Mesenchymal stem cell (in vitro differentiated cells and primary cell): ENCODE data around the gene NOP14.

Source experiments
- DNase-seq: peaks from one replicate; pipeline ENCODE4 v3.0.0-alpha.2; 2013
- H2AFZ ChIP-seq: one replicate; pipeline ENCODE4 v1.6.1; 2013; ENCODE audit warnings: low read depth, mild to moderate bottlenecking, control low read depth, inconsistent platforms, low read length, moderate library complexity
- H2AK5ac ChIP-seq: 2 replicates; pipeline ENCODE4 v1.6.1; 2013; ENCODE audit warnings: low read length, moderate library complexity, mild to moderate bottlenecking, inconsistent platforms; ENCODE audit not compliant: severe bottlenecking
- H2BK120ac ChIP-seq: one replicate; pipeline ENCODE4 v1.6.1; 2013; ENCODE audit warnings: low read depth, mild to moderate bottlenecking, inconsistent platforms, low read length, moderate library complexity
- H2BK12ac ChIP-seq, 2 experiments: one replicate each; pipeline ENCODE4 v1.6.1; 2013; ENCODE audit warnings: inconsistent platforms in 2 of 2, low read length in 2 of 2, mild to moderate bottlenecking in 2 of 2, moderate library complexity in 2 of 2, control low read depth in 1 of 2
- H2BK15ac ChIP-seq: one replicate; pipeline ENCODE4 v1.6.1; 2013; ENCODE audit warnings: mild to moderate bottlenecking, low read depth, inconsistent platforms; ENCODE audit not compliant: poor library complexity, severe bottlenecking
- H2BK5ac ChIP-seq: 2 replicates; pipeline ENCODE4 v1.6.1; 2013; ENCODE audit warnings: low read depth, mild to moderate bottlenecking, low read length, control low read depth, inconsistent platforms; ENCODE audit not compliant: poor library complexity, severe bottlenecking
- H3K14ac ChIP-seq, 2 experiments: one replicate each; pipeline ENCODE4 v1.6.1; 2013; ENCODE audit warnings: inconsistent platforms in 2 of 2, low read length in 2 of 2, control low read depth in 1 of 2, mild to moderate bottlenecking in 1 of 2, moderate library complexity in 1 of 2
- H3K18ac ChIP-seq, 2 experiments: one replicate each; pipeline ENCODE4 v1.6.1; 2013; ENCODE audit warnings: inconsistent platforms in 2 of 2, low read length in 2 of 2, control low read depth in 1 of 2, low read depth in 1 of 2, mild to moderate bottlenecking in 1 of 2
- H3K23ac ChIP-seq, 2 experiments: one replicate each; pipeline ENCODE4 v1.6.1; 2013; ENCODE audit warnings: inconsistent platforms in 2 of 2, low read length in 2 of 2, mild to moderate bottlenecking in 2 of 2, moderate library complexity in 2 of 2, control low read depth in 1 of 2
- H3K27ac ChIP-seq: 2 replicates; pipeline ENCODE4 v1.5.1; 2013; ENCODE audit warnings: mild to moderate bottlenecking, moderate library complexity, low read length, control low read depth, inconsistent platforms; ENCODE audit not compliant: poor library complexity, severe bottlenecking
- H3K27me3 ChIP-seq, 2 experiments: 2 replicates each; pipeline versions ENCODE4 v1.6.1 to v1.7.0; 2013; ENCODE audit warnings: low read length in 2 of 2, mild to moderate bottlenecking in 2 of 2, moderate library complexity in 2 of 2, control low read depth in 1 of 2, inconsistent platforms in 1 of 2; ENCODE audit not compliant: control insufficient read depth in 1 of 2, insufficient read depth in 1 of 2
- H3K36me3 ChIP-seq, 2 experiments: 2 replicates each; pipeline versions ENCODE4 v1.6.1 to v1.7.0; 2013; ENCODE audit warnings: low read length in 2 of 2, control low read depth in 1 of 2, inconsistent platforms in 1 of 2, low read depth in 1 of 2, mild to moderate bottlenecking in 1 of 2; ENCODE audit not compliant: insufficient read depth in 2 of 2, control insufficient read depth in 1 of 2
- H3K4ac ChIP-seq, 2 experiments: one replicate each; pipeline ENCODE4 v1.6.1; 2013; ENCODE audit warnings: inconsistent platforms in 2 of 2, low read length in 2 of 2, mild to moderate bottlenecking in 2 of 2, moderate library complexity in 2 of 2, control low read depth in 1 of 2, low read depth in 1 of 2
- H3K4me1 ChIP-seq: 2 replicates; pipeline ENCODE4 v1.6.1; 2013; ENCODE audit warnings: low read depth, low read length, control low read depth; ENCODE audit not compliant: control insufficient read depth, insufficient read depth
- H3K4me2 ChIP-seq: 2 replicates; pipeline ENCODE4 v1.6.1; 2013; ENCODE audit warnings: low read length, mild to moderate bottlenecking, inconsistent platforms; ENCODE audit not compliant: poor library complexity, severe bottlenecking
- H3K4me3 ChIP-seq, 2 experiments: 2 replicates each; pipeline versions ENCODE4 v1.5.1 to v1.7.0; 2013; ENCODE audit warnings: low read length in 2 of 2, mild to moderate bottlenecking in 2 of 2, control low read depth in 1 of 2, low read depth in 1 of 2; ENCODE audit not compliant: insufficient read depth in 1 of 2
- H3K79me1 ChIP-seq: replicated peaks from 2 replicates; pipeline ENCODE4 v1.6.1; 2013; ENCODE audit warnings: mild to moderate bottlenecking, control low read depth, low read length, inconsistent platforms; ENCODE audit not compliant: poor library complexity, severe bottlenecking
- H3K9ac ChIP-seq: 2 replicates; pipeline ENCODE4 v1.7.0; 2013; ENCODE audit warnings: mild to moderate bottlenecking, low read length, moderate library complexity
- H3K9me3 ChIP-seq: 2 replicates; pipeline ENCODE4 v1.7.0; 2013; ENCODE audit warnings: mild to moderate bottlenecking, low read length; ENCODE audit not compliant: control insufficient read depth
- H4K8ac ChIP-seq: one replicate; pipeline ENCODE4 v1.6.1; 2013; ENCODE audit warnings: inconsistent platforms, mild to moderate bottlenecking, low read length, moderate library complexity
- H4K91ac ChIP-seq: one replicate; pipeline ENCODE4 v1.6.1; 2013; ENCODE audit warnings: mild to moderate bottlenecking, low read length, inconsistent platforms
- WGBS: methylation state at CpG from one replicate; pipeline ENCODE4 v1.1.7; 2013; ENCODE audit warnings: mixed read lengths; 5-methylcytosine and 5-hydroxymethylcytosine counted together

Gene NOP14

GRCh38 chr4:2981256-2981819 lies 18.1 kb upstream of the NOP14 start:
- Histone ChIP-seq H2BK12ac (no peak overlapping the region), H4K8ac (peak overlapping the region; percentile 60), H3K9me3 (peaks cover 3% of the 10 kb centered on the region), H3K4me1 (peaks cover 4% of the 10 kb centered on the region), H3K36me3 (no peaks in the 10 kb centered on the region), H3K27ac (no peak overlapping the region), H2BK15ac (no peak overlapping the region), H2AFZ (no peak overlapping the region), H2BK5ac (no peak overlapping the region), H2BK120ac (no peak overlapping the region), H3K27me3 (peaks cover 0 to 39% of the 10 kb centered on the region in 2 experiments), H3K79me1 (no peaks in the 10 kb centered on the region), H3K4me2 (no peak overlapping the region), H2AK5ac (no peak overlapping the region), H3K4ac (no peak overlapping the region), H3K18ac (no peak overlapping the region), H3K14ac (no peak overlapping the region), H4K91ac (no peak overlapping the region), H3K23ac (peak overlapping the region in 1 of 2 experiments; percentile 14), H3K9ac (no peak overlapping the region), H3K4me3 (no peak overlapping the region)
- no peak for DNase-seq
- 71% methylated on average over 3 of the region's 4 CpGs for WGBS

GRCh38 chr4:2977211-2978088 lies 14.2 kb upstream of the NOP14 start:
- H2AK5ac ChIP-seq = no peak overlapping the region
- H3K4me3 ChIP-seq = no peak overlapping the region
- H3K79me1 ChIP-seq = no peaks in the 10 kb centered on the region
- H3K4me1 ChIP-seq = peaks cover 4% of the 10 kb centered on the region
- peak; percentile 59 for DNase-seq
- H3K23ac ChIP-seq = no peak overlapping the region
- H3K18ac ChIP-seq = no peak overlapping the region
- H3K9me3 ChIP-seq = peaks cover 3% of the 10 kb centered on the region
- H2AFZ ChIP-seq = no peak overlapping the region
- no peak overlapping the region for H4K91ac ChIP-seq
- WGBS = 70% methylated on average over 14 of the region's 14 CpGs
- no peak overlapping the region for H2BK15ac ChIP-seq
- H3K27ac ChIP-seq = no peak overlapping the region
- no peak overlapping the region for H3K4ac ChIP-seq
- peak overlapping the region; percentile 25 for H3K4me2 ChIP-seq
- peak overlapping the region in 1 of 2 experiments; percentile 11 for H2BK12ac ChIP-seq
- H4K8ac ChIP-seq = no peak overlapping the region
- no peak overlapping the region for H2BK5ac ChIP-seq
- H2BK120ac ChIP-seq = no peak overlapping the region
- peaks cover 0 to 4% of the 10 kb centered on the region in 2 experiments for H3K36me3 ChIP-seq
- peaks cover 0 to 24% of the 10 kb centered on the region in 2 experiments for H3K27me3 ChIP-seq
- H3K9ac ChIP-seq = peak overlapping the region; percentile 9
- H3K14ac ChIP-seq = no peak overlapping the region

- H3K18ac ChIP-seq = no peak overlapping the region
- WGBS = 96% methylated on average over 3 of the region's 3 CpGs
- H3K4me1 ChIP-seq = no peaks in the 10 kb centered on the region
- no peak overlapping the region for H2BK120ac ChIP-seq
- no peak overlapping the region for H4K91ac ChIP-seq
- no peak overlapping the region for H2BK12ac ChIP-seq
- H3K23ac ChIP-seq = no peak overlapping the region
- no peak overlapping the region for H2AK5ac ChIP-seq
- no peak overlapping the region for H3K9ac ChIP-seq
- no peak overlapping the region for H3K4me2 ChIP-seq
- no peak overlapping the region for H4K8ac ChIP-seq
- no peak for DNase-seq
- H2BK15ac ChIP-seq = no peak overlapping the region
- H3K4me3 ChIP-seq = no peak overlapping the region
- no peak overlapping the region for H3K4ac ChIP-seq
- no peak overlapping the region for H2BK5ac ChIP-seq
- peaks cover 4 to 7% of the 10 kb centered on the region in 2 experiments for H3K36me3 ChIP-seq
- no peak overlapping the region for H3K27ac ChIP-seq
- H3K79me1 ChIP-seq = no peaks in the 10 kb centered on the region
- no peak overlapping the region for H3K14ac ChIP-seq
- H3K9me3 ChIP-seq = no peaks in the 10 kb centered on the region
- no peaks in the 10 kb centered on the region for H3K27me3 ChIP-seq
- H2AFZ ChIP-seq = no peak overlapping the region
These were observed 8.1 kb upstream of the NOP14 start for GRCh38 chr4:2971275-2971674.

GRCh38 chr4:2968381-2968780 lies 5.2 kb upstream of the NOP14 start:
- Histone ChIP-seq H2BK12ac (no peak overlapping the region), H3K18ac (no peak overlapping the region), H3K9ac (no peak overlapping the region), H2BK15ac (no peak overlapping the region), H4K8ac (no peak overlapping the region), H3K27ac (no peak overlapping the region), H3K23ac (no peak overlapping the region), H3K4me2 (no peak overlapping the region), H3K4ac (no peak overlapping the region), H3K27me3 (no peaks in the 10 kb centered on the region), H3K4me3 (no peak overlapping the region), H2BK120ac (no peak overlapping the region), H2AK5ac (no peak overlapping the region), H2BK5ac (no peak overlapping the region), H3K4me1 (peaks cover 3% of the 10 kb centered on the region), H2AFZ (no peak overlapping the region), H3K9me3 (no peaks in the 10 kb centered on the region), H3K14ac (no peak overlapping the region), H4K91ac (no peak overlapping the region), H3K36me3 (peaks cover 4 to 8% of the 10 kb centered on the region in 2 experiments), H3K79me1 (peaks cover 5% of the 10 kb centered on the region)
- 78% methylated on average over 3 of the region's 3 CpGs for WGBS
- DNase-seq = no peak
